Mononuclear cell (primary cell): ENCODE results near the gene SLC6A11. TPM values are rescaled to one million over a fixed set of nuclear protein-coding genes. Genes with fewer than 3 reads are reported as not detected.

Experiments used
- H3K27me3 ChIP-seq: 2 replicates; pipeline ENCODE4 v1.6.0; 2011; ENCODE audit warnings: low read length, control low read depth; ENCODE audit not compliant: insufficient read depth
- H3K4me1 ChIP-seq: 2 replicates; pipeline ENCODE4 v1.5.1; 2011; ENCODE audit warnings: mild to moderate bottlenecking, low read length, control low read depth; ENCODE audit not compliant: insufficient read depth
- H3K4me3 ChIP-seq: 2 replicates; pipeline ENCODE4 v1.5.1; 2011; ENCODE audit warnings: mild to moderate bottlenecking, low read length, moderate library complexity
- H3K9me3 ChIP-seq: 2 replicates; pipeline ENCODE4 v1.5.1; 2011; ENCODE audit warnings: low read depth, mild to moderate bottlenecking, control low read depth, low read length
- total RNA-seq: library from RNA; depleted of rRNA; stranded (reverse); fragments of >200 nt; gene quantifications from one replicate; pipeline ENCODE4 v1.2.3, GENCODE V29; 2012

SLC6A11 gene
- total RNA-seq, 1 donor, result under 0.01 TPM

GRCh38 chr3:10814623-10815022 lies 1.4 kb upstream of the SLC6A11 start:
- Histone ChIP-seq H3K27me3 (peaks cover 17% of the 10 kb centered on the region), H3K9me3 (no peaks in the 10 kb centered on the region), H3K4me1 (no peaks in the 10 kb centered on the region), H3K4me3 (no peak overlapping the region)

- H3K4me1 ChIP-seq, result no peaks in the 10 kb centered on the region
- no peak overlapping the region for H3K4me3 ChIP-seq
- no peaks in the 10 kb centered on the region for H3K9me3 ChIP-seq
- peaks cover 17% of the 10 kb centered on the region for H3K27me3 ChIP-seq
These were observed 541 bp upstream of the SLC6A11 start for GRCh38 chr3:10815487-10815886.

- no peaks in the 10 kb centered on the region for H3K9me3 ChIP-seq
- peaks cover 17% of the 10 kb centered on the region for H3K27me3 ChIP-seq
- no peaks in the 10 kb centered on the region for H3K4me1 ChIP-seq
- H3K4me3 ChIP-seq, result no peak overlapping the region
These were observed 830 bp downstream of the SLC6A11 start for GRCh38 chr3:10816863-10817253.

GRCh38 chr3:10817506-10817905 lies 1.5 kb downstream of the SLC6A11 start:
- H3K4me1 ChIP-seq, result no peaks in the 10 kb centered on the region

GRCh38 chr3:10822055-10822454 lies 6.0 kb downstream of the SLC6A11 start:
- Histone ChIP-seq H3K4me3 (no peak overlapping the region), H3K4me1 (no peaks in the 10 kb centered on the region), H3K9me3 (no peaks in the 10 kb centered on the region), H3K27me3 (no peaks in the 10 kb centered on the region)

More at GRCh38 chr3:10817506-10817905, 1.5 kb downstream of the SLC6A11 start:
- H3K4me3 ChIP-seq, result no peak overlapping the region
- no peaks in the 10 kb centered on the region for H3K9me3 ChIP-seq
- peaks cover 17% of the 10 kb centered on the region for H3K27me3 ChIP-seq

- Histone ChIP-seq H3K27me3 (no peaks in the 10 kb centered on the region), H3K9me3 (no peaks in the 10 kb centered on the region), H3K4me3 (no peak overlapping the region), H3K4me1 (no peaks in the 10 kb centered on the region)
These were observed 6.9 kb downstream of the SLC6A11 start for GRCh38 chr3:10822708-10823515.

GRCh38 chr3:10823516-10823818 lies 7.4 kb downstream of the SLC6A11 start:
- H3K9me3 ChIP-seq, result no peaks in the 10 kb centered on the region
- H3K4me1 ChIP-seq, result no peaks in the 10 kb centered on the region
- H3K4me3 ChIP-seq, result no peak overlapping the region
- H3K27me3 ChIP-seq, result no peaks in the 10 kb centered on the region

- H3K9me3 ChIP-seq, result no peaks in the 10 kb centered on the region
- H3K4me1 ChIP-seq, result no peaks in the 10 kb centered on the region
- H3K4me3 ChIP-seq, result no peak overlapping the region
These were observed 8.4 kb downstream of the SLC6A11 start for GRCh38 chr3:10824468-10824867.

GRCh38 chr3:10833855-10834414 lies 17.9 kb downstream of the SLC6A11 start:
- no peaks in the 10 kb centered on the region for H3K4me1 ChIP-seq
- no peaks in the 10 kb centered on the region for H3K27me3 ChIP-seq
- H3K9me3 ChIP-seq, result no peaks in the 10 kb centered on the region
- no peak overlapping the region for H3K4me3 ChIP-seq

More at GRCh38 chr3:10824468-10824867, 8.4 kb downstream of the SLC6A11 start:
- H3K27me3 ChIP-seq, result no peaks in the 10 kb centered on the region

- H3K9me3 ChIP-seq, result no peaks in the 10 kb centered on the region
- H3K27me3 ChIP-seq, result no peaks in the 10 kb centered on the region
- H3K4me1 ChIP-seq, result no peaks in the 10 kb centered on the region
- H3K4me3 ChIP-seq, result no peak overlapping the region
These were observed 18.9 kb downstream of the SLC6A11 start for GRCh38 chr3:10834951-10835350.

- H3K4me3 ChIP-seq, result no peak overlapping the region
- no peaks in the 10 kb centered on the region for H3K4me1 ChIP-seq
- H3K9me3 ChIP-seq, result no peaks in the 10 kb centered on the region
- H3K27me3 ChIP-seq, result no peaks in the 10 kb centered on the region
These were observed 19.4 kb downstream of the SLC6A11 start for GRCh38 chr3:10835406-10835805.

GRCh38 chr3:10836676-10837075 lies 20.6 kb downstream of the SLC6A11 start:
- no peaks in the 10 kb centered on the region for H3K9me3 ChIP-seq
- no peaks in the 10 kb centered on the region for H3K27me3 ChIP-seq
- H3K4me1 ChIP-seq, result no peaks in the 10 kb centered on the region
- H3K4me3 ChIP-seq, result no peak overlapping the region

- H3K27me3 ChIP-seq, result no peaks in the 10 kb centered on the region
- H3K4me1 ChIP-seq, result no peaks in the 10 kb centered on the region
- H3K9me3 ChIP-seq, result no peaks in the 10 kb centered on the region
- no peak overlapping the region for H3K4me3 ChIP-seq
These were observed 21.8 kb downstream of the SLC6A11 start for GRCh38 chr3:10837849-10838248.

- no peaks in the 10 kb centered on the region for H3K27me3 ChIP-seq
- no peak overlapping the region for H3K4me3 ChIP-seq
- no peaks in the 10 kb centered on the region for H3K9me3 ChIP-seq
- no peaks in the 10 kb centered on the region for H3K4me1 ChIP-seq
These were observed 23.1 kb downstream of the SLC6A11 start for GRCh38 chr3:10839167-10839566.

GRCh38 chr3:10841100-10841499 lies 25.1 kb downstream of the SLC6A11 start:
- no peaks in the 10 kb centered on the region for H3K27me3 ChIP-seq
- peaks cover 15% of the 10 kb centered on the region for H3K4me1 ChIP-seq
- H3K4me3 ChIP-seq, result no peak overlapping the region
- H3K9me3 ChIP-seq, result no peaks in the 10 kb centered on the region

GRCh38 chr3:10843378-10843777 lies 27.4 kb downstream of the SLC6A11 start:
- no peaks in the 10 kb centered on the region for H3K9me3 ChIP-seq
- H3K4me3 ChIP-seq, result no peak overlapping the region
- H3K4me1 ChIP-seq, result peaks cover 26% of the 10 kb centered on the region
- no peaks in the 10 kb centered on the region for H3K27me3 ChIP-seq
